IMR-90 (cell line): ENCODE measurements around the gene C15orf62. TPM values are rescaled to one million over a fixed set of nuclear protein-coding genes. Genes with fewer than 3 reads are reported as not detected.

Experiments used
- ATAC-seq: fragments of 200-7000 bp; cut with Tn5 transposase; 2 replicates; pipeline ENCODE4 v1.9.1; 2020; ENCODE audit warnings: low read depth, mild to moderate bottlenecking, moderate library complexity
- BruUV-seq: library from RNA; stranded (reverse); fragments of 400-500 nt; replicated peaks from 2 replicates; lab custom pipeline; 2021; lab: Mats Ljungman, UMichigan
- CTCF ChIA-PET: fragments of 300-600 bp; formaldehyde crosslinking; extraction: SDS; loops from one replicate; lab custom pipeline; 2021; ENCODE audit warnings: antibody characterized with exemption; lab: Yijun Ruan, JAX
- POLR2A ChIA-PET: fragments of 300-600 bp; sonication (Branson Sonifier 250); formaldehyde crosslinking; loops from one replicate; lab custom pipeline; 2022; ENCODE audit warnings: antibody characterized with exemption; ENCODE audit not compliant: unreplicated experiment; lab: Charles Lee
- DNase-seq: peaks from one replicate; pipeline ENCODE4 v3.0.0; 2013
- H2AFZ ChIP-seq: replicated peaks from 2 replicates; pipeline ENCODE3; 2013; ENCODE audit warnings: low read length, mild to moderate bottlenecking; ENCODE audit not compliant: poor library complexity
- H2AK5ac ChIP-seq: 2 replicates; pipeline ENCODE4 v1.6.1; 2013; ENCODE audit warnings: low read depth, low read length, inconsistent platforms
- H2AK9ac ChIP-seq: replicated peaks from 2 replicates; pipeline ENCODE3; 2013; ENCODE audit warnings: mild to moderate bottlenecking, low read depth, low read length, moderate library complexity; ENCODE audit not compliant: poor library complexity
- H2BK120ac ChIP-seq: 2 replicates; pipeline ENCODE4 v1.6.1; 2013; ENCODE audit warnings: low read depth, low read length, inconsistent platforms
- H2BK15ac ChIP-seq: 3 replicates; pipeline ENCODE4 v1.6.1; 2013; ENCODE audit warnings: low read depth, low read length, inconsistent platforms
- H2BK20ac ChIP-seq: 2 replicates; pipeline ENCODE4 v1.6.1; 2013; ENCODE audit warnings: low read depth, mild to moderate bottlenecking, inconsistent platforms, low read length, moderate library complexity
- H2BK5ac ChIP-seq: 2 replicates; pipeline ENCODE4 v1.6.1; 2013; ENCODE audit warnings: mild to moderate bottlenecking, low read depth, low read length, inconsistent platforms; ENCODE audit not compliant: poor library complexity, severe bottlenecking
- H3K14ac ChIP-seq: replicated peaks from 2 replicates; pipeline ENCODE4 v1.6.1; 2013; ENCODE audit warnings: low read depth, low read length, inconsistent platforms
- H3K18ac ChIP-seq: 2 replicates; pipeline ENCODE4 v1.6.1; 2013; ENCODE audit warnings: low read depth, low read length, control low read depth
- H3K23ac ChIP-seq: 2 replicates; pipeline ENCODE4 v1.6.1; 2013; ENCODE audit warnings: low read depth, low read length, inconsistent platforms
- H3K27ac ChIP-seq: 2 replicates; pipeline ENCODE4 v1.5.1; 2013; ENCODE audit warnings: mild to moderate bottlenecking, control low read depth, low read length; ENCODE audit not compliant: insufficient read depth
- H3K27me3 ChIP-seq: 2 replicates; pipeline ENCODE4 v1.6.1; 2013; ENCODE audit warnings: low read length; ENCODE audit not compliant: control insufficient read depth, insufficient read depth
- H3K36me3 ChIP-seq: 2 replicates; pipeline ENCODE4 v1.6.1; 2013; ENCODE audit warnings: low read length, mixed read lengths; ENCODE audit not compliant: control insufficient read depth, insufficient read depth
- H3K4ac ChIP-seq: 2 replicates; pipeline ENCODE4 v1.6.1; 2013; ENCODE audit warnings: low read depth, low read length, inconsistent platforms
- H3K4me1 ChIP-seq: 2 replicates; pipeline ENCODE4 v1.6.1; 2013; ENCODE audit warnings: low read length, mixed read lengths; ENCODE audit not compliant: control insufficient read depth, insufficient read depth
- H3K4me2 ChIP-seq: 2 replicates; pipeline ENCODE4 v1.6.1; 2013; ENCODE audit warnings: low read depth, mild to moderate bottlenecking, control low read depth, low read length, moderate library complexity
- H3K4me3 ChIP-seq: 2 replicates; pipeline ENCODE4 v1.5.1; 2013; ENCODE audit warnings: low read depth, mild to moderate bottlenecking, control low read depth, low read length, moderate library complexity; ENCODE audit not compliant: insufficient read depth
- H3K56ac ChIP-seq: 2 replicates; pipeline ENCODE4 v1.6.1; 2013; ENCODE audit warnings: low read length, inconsistent platforms; ENCODE audit not compliant: insufficient read depth; ENCODE audit errors: extremely low read depth
- H3K79me1 ChIP-seq, 2 experiments: 2 replicates each; pipeline ENCODE4 v1.6.1; 2013; ENCODE audit warnings: low read length in 2 of 2, inconsistent platforms in 1 of 2, low read depth in 1 of 2
- H3K9ac ChIP-seq: 2 replicates; pipeline ENCODE4 v1.6.1; 2013; ENCODE audit warnings: low read depth, low read length, control low read depth
- H3K9me1 ChIP-seq: 2 replicates; pipeline ENCODE4 v1.6.1; 2013; ENCODE audit warnings: low read length, inconsistent platforms; ENCODE audit not compliant: insufficient read depth
- H3K9me3 ChIP-seq: 2 replicates; pipeline ENCODE4 v1.6.1; 2013; ENCODE audit warnings: low read length; ENCODE audit not compliant: control insufficient read depth, insufficient read depth
- H4K20me1 ChIP-seq: 2 replicates; pipeline ENCODE4 v1.6.1; 2013; ENCODE audit warnings: low read length, inconsistent platforms; ENCODE audit not compliant: insufficient read depth
- H4K5ac ChIP-seq: 2 replicates; pipeline ENCODE4 v1.6.1; 2013; ENCODE audit warnings: mild to moderate bottlenecking, low read depth, low read length, control low read depth
- H4K8ac ChIP-seq, 2 experiments: 2 replicates each; pipeline ENCODE4 v1.6.1; 2013; ENCODE audit warnings: low read depth in 2 of 2, low read length in 2 of 2, control low read depth in 1 of 2, inconsistent platforms in 1 of 2
- H4K91ac ChIP-seq: 2 replicates; pipeline ENCODE4 v1.6.1; 2013; ENCODE audit warnings: low read depth, low read length, inconsistent platforms; ENCODE audit not compliant: insufficient read depth
- CEBPB ChIP-seq: IDR thresholded peaks from 2 replicates; pipeline ENCODE4 v1.6.1; 2012; ENCODE audit warnings: low read depth, low read length, improper control_type of control experiment
- CHD1 ChIP-seq: IDR thresholded peaks from 2 replicates; pipeline ENCODE4 v1.6.1; 2012; ENCODE audit warnings: low read depth, low read length, improper control_type of control experiment
- MAFK ChIP-seq: IDR thresholded peaks from 2 replicates; pipeline ENCODE4 v1.6.1; 2012; ENCODE audit warnings: low read depth, low read length, improper control_type of control experiment
- MAZ ChIP-seq: IDR thresholded peaks from 2 replicates; pipeline ENCODE4 v1.6.1; 2012; ENCODE audit warnings: low read depth, mild to moderate bottlenecking, low read length, improper control_type of control experiment, moderate library complexity, borderline replicate concordance
- MXI1 ChIP-seq: IDR thresholded peaks from 2 replicates; pipeline ENCODE4 v1.6.1; 2012; ENCODE audit warnings: low read depth, mild to moderate bottlenecking, low read length, moderate library complexity, borderline replicate concordance
- NFE2L2 ChIP-seq: fragments of 150-350 bp; IDR thresholded peaks from 2 replicates; pipeline ENCODE4 v1.6.1; 2016; ENCODE audit warnings: low read depth, mild to moderate bottlenecking, low read length
- POLR2A ChIP-seq: IDR thresholded peaks from 2 replicates; pipeline ENCODE4 v1.6.1; 2012; ENCODE audit warnings: mild to moderate bottlenecking, low read depth, low read length
- RAD21 ChIP-seq: IDR thresholded peaks from 2 replicates; pipeline ENCODE4 v1.6.1; 2012; ENCODE audit warnings: low read length, improper control_type of control experiment
- RCOR1 ChIP-seq: IDR thresholded peaks from 2 replicates; pipeline ENCODE4 v1.6.1; 2012; ENCODE audit warnings: mild to moderate bottlenecking, low read length, improper control_type of control experiment; ENCODE audit not compliant: insufficient replicate concordance
- RFX5 ChIP-seq: IDR thresholded peaks from 2 replicates; pipeline ENCODE4 v1.8.0; 2012; ENCODE audit warnings: low read depth, mild to moderate bottlenecking, low read length, moderate library complexity
- SMC3 ChIP-seq: fragments of 150-350 bp; IDR thresholded peaks from 2 replicates; pipeline ENCODE4 v1.6.1; 2016; ENCODE audit warnings: low read depth, mild to moderate bottlenecking, antibody characterized with exemption, low read length, moderate library complexity
- WGBS, 2 experiments: methylation state at CpG; one replicate each; pipeline versions ENCODE4 v1.1.5 to v1.1.7; 2013; ENCODE audit warnings: missing lambda C conversion rate in 2 of 2; ENCODE audit not compliant: insufficient read length in 1 of 2; ENCODE audit errors: extremely low coverage in 2 of 2; 5-methylcytosine and 5-hydroxymethylcytosine counted together
- dilution Hi-C: fragments of 300-500 bp; cut with HindIII; formaldehyde crosslinking; loops from one replicate; pipeline ENCODE4 v1.14.3; 2018; ENCODE audit warnings: low sequenced_read_pairs; ENCODE audit not compliant: unreplicated experiment
- in situ Hi-C: fragments of 300-500 bp; cut with MboI; formaldehyde crosslinking; loops from 3 replicates; pipeline ENCODE4 v1.14.3; 2019; ENCODE audit warnings: low sequenced_read_pairs, inconsistent platforms, mixed read lengths
- intact Hi-C: fragments of 100-400 bp; cut with micrococcal nuclease; formaldehyde crosslinking; loops from 2 replicates; pipeline ENCODE4 v1.10.0; 2022
- polyA plus RNA-seq, 3 experiments: library from polyadenylated mRNA; depleted of rRNA; stranded (reverse); fragments of >200 nt; gene quantifications; 2 replicates each; pipeline ENCODE4 v1.2.3, GENCODE V29; 2012; ENCODE audit warnings: low replicate concordance in 1 of 3
- total RNA-seq: library from RNA; depleted of rRNA; stranded (reverse); fragments of >200 nt; gene quantifications from 2 replicates; pipeline ENCODE4 v1.2.3, GENCODE V29; 2012
- TF ChIP-seq, protein P1 (sequence below): fragments of 150-350 bp; IDR thresholded peaks from 2 replicates; pipeline ENCODE4 v1.6.1; 2017; ENCODE audit warnings: mild to moderate bottlenecking, antibody characterized with exemption, low read length, low read depth
- TF ChIP-seq, protein P2 (sequence below): conservative IDR thresholded peaks from 2 replicates; pipeline ENCODE4 v1.5.1; 2012; ENCODE audit warnings: mild to moderate bottlenecking, low read depth, low read length, improper control_type of control experiment

C15orf62 gene
- total and polyA plus RNA-seq, 2 of the 4 experiments (the other 2 are of a cell fraction) = not detected

DNA sequence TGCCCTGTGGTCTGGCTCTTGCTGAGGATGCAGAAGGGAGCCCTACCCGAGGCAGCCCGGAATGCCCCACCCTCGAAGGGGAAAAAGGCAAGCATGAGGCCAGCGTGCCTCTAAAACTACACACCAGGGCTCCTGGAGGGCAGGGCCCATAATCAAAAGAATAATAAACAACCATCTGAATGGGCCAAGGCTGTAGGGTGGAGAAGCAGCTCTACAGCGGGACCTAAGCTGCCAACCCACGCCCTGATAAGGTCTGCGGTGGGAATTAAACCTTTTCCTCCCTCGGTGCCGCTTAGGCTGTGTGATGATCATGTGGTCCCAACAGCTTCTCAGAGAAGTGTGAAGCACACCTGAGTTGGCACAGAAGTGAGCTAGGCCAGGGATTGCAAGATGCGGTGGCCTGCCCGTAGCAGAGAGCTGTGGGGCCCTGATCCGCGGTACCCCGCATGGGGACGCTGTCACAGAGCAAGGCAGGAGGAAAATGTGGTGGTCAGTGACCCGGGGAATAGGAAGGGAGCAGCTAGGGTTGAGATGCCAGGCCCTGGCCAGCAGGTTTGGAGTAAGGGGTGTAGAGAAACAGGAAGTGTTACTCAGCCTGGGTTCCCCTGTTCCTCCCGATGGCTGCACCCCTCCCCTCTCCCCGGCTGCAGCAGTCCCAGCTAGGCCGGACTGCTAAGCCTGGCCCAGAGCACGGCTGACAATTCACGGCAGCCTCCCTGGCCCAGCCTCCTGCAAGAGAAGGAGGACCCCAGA lies 1.1 kb upstream of the C15orf62 start:
- no peak for DNase-seq
- Histone ChIP-seq H3K36me3 (peaks cover 26% of the 10 kb centered on the region), H4K8ac (no peak overlapping the region), H3K4me2 (no peak overlapping the region), H3K18ac (no peak overlapping the region), H2AK9ac (no peak overlapping the region), H4K20me1 (peaks cover 9% of the 10 kb centered on the region; the same call in 1 of the 2 replicates), H3K4me3 (no peak overlapping the region), H4K91ac (no peak overlapping the region), H2AFZ (no peak overlapping the region), H4K5ac (no peak overlapping the region), H3K27me3 (no peaks in the 10 kb centered on the region), H3K56ac (no peak overlapping the region), H3K4ac (no peak overlapping the region), H3K79me1 (no peaks in the 10 kb centered on the region; a peak in 1 of 4 replicates), H2BK20ac (no peak overlapping the region), H2AK5ac (no peak overlapping the region), H2BK5ac (no peak overlapping the region), H3K27ac (no peak overlapping the region), H3K9ac (no peak overlapping the region), H3K14ac (no peak overlapping the region), H3K9me1 (peaks cover 12% of the 10 kb centered on the region), H3K23ac (no peak overlapping the region; the same call in 1 of the 2 replicates), H2BK120ac (no peak overlapping the region), H3K4me1 (peaks cover 20% of the 10 kb centered on the region), H3K9me3 (no peaks in the 10 kb centered on the region), H2BK15ac (no peak overlapping the region)
- no peak for ATAC-seq
- POLR2A ChIA-PET = no interaction called here
- in situ Hi-C loops (no loop called here), dilution Hi-C loops (no loop called here), intact Hi-C loops (no loop called here)
- no TSS peak for BruUV-seq
- whole genome bisulfite sequencing, 2 experiments = 94% methylated on average over 3 of the region's 21 CpGs; no CpG with 5 or more reads in 1 of the 2 experiments
- CTCF ChIA-PET = no interaction called here
- TF ChIP-seq CHD1 (no peak), POLR2A (no peak), RAD21 (no peak), MAFK (no peak), CEBPB (no peak), MAZ (no peak), RFX5 (no peak), MXI1 (no peak), SMC3 (no peak), RCOR1 (no peak), NFE2L2 (no peak)
- TF ChIP-seq, protein P1, sequence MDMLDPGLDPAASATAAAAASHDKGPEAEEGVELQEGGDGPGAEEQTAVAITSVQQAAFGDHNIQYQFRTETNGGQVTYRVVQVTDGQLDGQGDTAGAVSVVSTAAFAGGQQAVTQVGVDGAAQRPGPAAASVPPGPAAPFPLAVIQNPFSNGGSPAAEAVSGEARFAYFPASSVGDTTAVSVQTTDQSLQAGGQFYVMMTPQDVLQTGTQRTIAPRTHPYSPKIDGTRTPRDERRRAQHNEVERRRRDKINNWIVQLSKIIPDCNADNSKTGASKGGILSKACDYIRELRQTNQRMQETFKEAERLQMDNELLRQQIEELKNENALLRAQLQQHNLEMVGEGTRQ = no peak
- TF ChIP-seq, protein P2, sequence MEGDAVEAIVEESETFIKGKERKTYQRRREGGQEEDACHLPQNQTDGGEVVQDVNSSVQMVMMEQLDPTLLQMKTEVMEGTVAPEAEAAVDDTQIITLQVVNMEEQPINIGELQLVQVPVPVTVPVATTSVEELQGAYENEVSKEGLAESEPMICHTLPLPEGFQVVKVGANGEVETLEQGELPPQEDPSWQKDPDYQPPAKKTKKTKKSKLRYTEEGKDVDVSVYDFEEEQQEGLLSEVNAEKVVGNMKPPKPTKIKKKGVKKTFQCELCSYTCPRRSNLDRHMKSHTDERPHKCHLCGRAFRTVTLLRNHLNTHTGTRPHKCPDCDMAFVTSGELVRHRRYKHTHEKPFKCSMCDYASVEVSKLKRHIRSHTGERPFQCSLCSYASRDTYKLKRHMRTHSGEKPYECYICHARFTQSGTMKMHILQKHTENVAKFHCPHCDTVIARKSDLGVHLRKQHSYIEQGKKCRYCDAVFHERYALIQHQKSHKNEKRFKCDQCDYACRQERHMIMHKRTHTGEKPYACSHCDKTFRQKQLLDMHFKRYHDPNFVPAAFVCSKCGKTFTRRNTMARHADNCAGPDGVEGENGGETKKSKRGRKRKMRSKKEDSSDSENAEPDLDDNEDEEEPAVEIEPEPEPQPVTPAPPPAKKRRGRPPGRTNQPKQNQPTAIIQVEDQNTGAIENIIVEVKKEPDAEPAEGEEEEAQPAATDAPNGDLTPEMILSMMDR = no peak
